Measurements from ENCODE around the gene NTN1.

Gene NTN1

DNA sequence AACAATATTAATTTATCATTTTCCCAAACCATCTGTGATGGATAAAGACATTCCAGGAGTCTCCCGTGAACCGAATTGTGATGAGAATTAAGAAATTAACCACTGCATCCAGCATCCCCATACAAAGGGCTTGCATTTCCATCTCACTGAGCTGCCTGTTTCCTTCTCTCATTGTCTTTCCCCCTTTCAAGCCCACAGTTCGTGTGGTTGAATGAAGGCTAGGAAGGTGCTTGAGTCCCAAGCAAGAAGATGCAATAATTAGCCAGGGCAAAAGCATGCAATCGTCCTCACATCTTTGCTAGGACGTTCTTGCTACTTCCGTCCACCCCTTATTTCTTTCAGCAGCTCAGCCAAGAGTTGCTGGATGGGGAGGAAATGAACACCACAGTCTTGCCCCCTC is 146.1 kb downstream of the NTN1 start:
- in situ Hi-C loops (cut with MboI; ENCODE audit: low sequenced_read_pairs, unreplicated experiment): no loop called here
- TF ChIP-seq CTCF (IDR thresholded peaks at IDR 0.05; ENCODE audit: borderline replicate concordance, control extremely low read depth, extremely low read depth, insufficient read depth, missing control alignments): no peak
- no peak for DNase-seq (ENCODE audit: low spot score)

GRCh38 chr17:9169116-9169515 is 147.8 kb downstream of the NTN1 start:
- no peak for TF ChIP-seq CTCF (IDR thresholded peaks at IDR 0.05; ENCODE audit: borderline replicate concordance, control extremely low read depth, extremely low read depth, insufficient read depth, missing control alignments)
- in situ Hi-C loops (cut with MboI; ENCODE audit: low sequenced_read_pairs, unreplicated experiment): no loop called here
- DNase-seq (ENCODE audit: low spot score): no peak

DNA sequence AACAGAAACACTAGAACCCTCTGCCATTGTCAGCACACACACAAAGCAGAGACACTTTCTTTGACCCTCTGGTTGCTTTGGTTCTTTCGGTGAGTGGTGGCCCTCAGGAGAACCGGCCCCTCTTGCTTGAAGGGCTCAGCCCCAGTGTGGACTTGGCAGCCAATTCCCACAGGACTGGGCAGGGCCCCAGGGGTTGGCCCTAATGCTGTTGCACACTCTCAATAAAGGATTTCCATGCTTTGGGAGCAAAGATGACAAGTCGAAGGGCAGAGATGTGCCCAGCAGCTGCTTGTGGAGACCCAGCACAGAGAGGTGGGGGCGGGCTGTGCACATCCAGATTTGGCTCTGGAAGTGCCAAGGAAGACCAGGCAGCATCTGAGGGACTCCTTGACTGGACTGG is 149.0 kb downstream of the NTN1 start:
- TF ChIP-seq CTCF (IDR thresholded peaks at IDR 0.05; ENCODE audit: borderline replicate concordance, control extremely low read depth, extremely low read depth, insufficient read depth, missing control alignments): no peak
- in situ Hi-C loops (cut with MboI; ENCODE audit: low sequenced_read_pairs, unreplicated experiment): no loop called here
- DNase-seq (ENCODE audit: low spot score): no peak

GRCh38 chr17:9170853-9171252 is 149.5 kb downstream of the NTN1 start:
- TF ChIP-seq CTCF (IDR thresholded peaks at IDR 0.05; ENCODE audit: borderline replicate concordance, control extremely low read depth, extremely low read depth, insufficient read depth, missing control alignments): no peak
- no peak for DNase-seq (ENCODE audit: low spot score)
- in situ Hi-C loops (cut with MboI; ENCODE audit: low sequenced_read_pairs, unreplicated experiment): no loop called here

DNA sequence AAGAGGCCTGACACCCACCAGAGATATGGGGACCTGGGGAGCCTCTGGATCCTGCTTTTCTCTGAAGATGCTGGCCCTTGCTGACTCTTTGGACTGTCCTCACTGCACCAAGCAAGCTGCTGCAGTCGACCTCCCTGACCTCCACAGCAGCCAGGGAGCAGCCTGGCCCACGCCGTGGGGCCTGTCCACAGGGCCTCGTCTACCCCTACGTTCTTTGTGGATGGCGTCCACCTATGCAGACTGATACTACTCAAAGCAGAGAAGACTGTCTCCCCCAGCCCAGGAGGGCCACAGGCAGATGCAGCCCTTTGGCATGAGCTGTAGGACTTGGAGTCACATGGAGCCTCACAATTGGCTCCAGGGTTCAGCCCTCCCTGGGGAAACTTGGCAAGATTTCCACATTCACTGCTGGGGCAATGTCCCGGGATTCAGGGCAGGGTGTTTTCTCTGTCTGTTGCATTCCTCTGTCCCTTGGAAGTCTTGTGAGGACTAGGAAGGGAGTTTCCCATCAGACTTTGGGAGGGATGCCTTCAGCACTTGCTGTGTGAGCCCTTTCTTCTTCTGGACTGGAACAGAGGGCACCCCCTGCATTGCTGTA is 152.2 kb downstream of the NTN1 start:
- no peak for TF ChIP-seq CTCF (IDR thresholded peaks at IDR 0.05; ENCODE audit: borderline replicate concordance, control extremely low read depth, extremely low read depth, insufficient read depth, missing control alignments)
- no peak for DNase-seq (ENCODE audit: low spot score)
- in situ Hi-C loops (cut with MboI; ENCODE audit: low sequenced_read_pairs, unreplicated experiment): no loop called here

GRCh38 chr17:9174312-9174711 is 153.0 kb downstream of the NTN1 start:
- DNase-seq (ENCODE audit: low spot score): no peak
- TF ChIP-seq CTCF (IDR thresholded peaks at IDR 0.05; ENCODE audit: borderline replicate concordance, control extremely low read depth, extremely low read depth, insufficient read depth, missing control alignments): no peak
- in situ Hi-C loops (cut with MboI; ENCODE audit: low sequenced_read_pairs, unreplicated experiment): no loop called here
